COLO668 (cell line): ENCODE data around the gene ACYP1.

Experiments used
- DNase-seq: peaks from one replicate; lab custom pipeline; 2025; ENCODE audit not compliant: unreplicated experiment; lab: John Stamatoyannopoulos, UW

ACYP1 gene

GRCh38 chr14:75040959-75041358 lies 22.9 kb downstream of the ACYP1 start:
- DNase-seq = no peak

- DNase-seq = no peak
These were observed 23.3 kb downstream of the ACYP1 start for GRCh38 chr14:75040507-75040906.

DNA sequence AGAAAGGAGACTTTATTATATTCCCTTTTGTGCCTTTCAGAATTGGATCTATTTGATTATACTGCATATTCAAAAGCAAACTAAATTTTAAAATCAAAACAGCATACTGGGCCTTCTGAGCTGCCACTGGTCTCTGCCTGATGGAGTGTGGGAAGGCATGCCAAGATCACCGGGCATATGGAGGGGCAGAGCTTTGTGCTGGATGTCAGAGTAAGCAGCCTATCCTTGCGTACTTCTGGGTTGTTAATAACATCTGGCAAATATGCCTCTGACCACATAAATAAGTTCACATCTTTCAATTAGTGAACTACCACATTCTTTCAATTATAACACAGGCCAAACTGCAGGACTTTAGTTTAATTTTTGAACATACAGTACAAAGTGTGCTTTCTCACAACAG lies 30.9 kb downstream of the ACYP1 start:
- DNase-seq = no peak

- DNase-seq = no peak
These were observed 33.7 kb downstream of the ACYP1 start for GRCh38 chr14:75030147-75030546.

GRCh38 chr14:75025876-75026275 lies 37.9 kb downstream of the ACYP1 start:
- no peak for DNase-seq

GRCh38 chr14:75025082-75025481 lies 38.7 kb downstream of the ACYP1 start:
- DNase-seq = no peak

- no peak for DNase-seq
These were observed 40.7 kb downstream of the ACYP1 start for GRCh38 chr14:75023108-75023507.

DNA sequence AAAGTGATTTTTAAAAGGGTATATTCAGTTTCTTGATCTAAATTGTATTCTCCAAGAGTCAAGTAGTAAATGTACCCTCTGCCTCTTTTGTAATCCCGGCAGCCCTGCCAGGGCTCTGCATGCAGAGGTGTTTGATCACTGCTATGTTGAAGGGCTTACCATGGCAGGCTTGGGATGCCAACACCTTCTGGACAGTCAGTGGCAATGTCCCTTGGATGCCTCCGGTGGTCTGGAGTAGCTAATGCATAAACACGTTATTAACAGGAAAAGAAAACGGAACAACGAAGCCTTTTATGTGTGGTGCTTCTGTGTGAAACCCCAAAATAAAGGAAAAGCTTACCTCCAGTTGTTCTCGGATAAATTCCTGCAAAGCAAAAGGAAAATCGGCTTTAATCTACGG lies 41.2 kb downstream of the ACYP1 start:
- peak; percentile 19 for DNase-seq

GRCh38 chr14:75018694-75019093 lies 45.1 kb downstream of the ACYP1 start:
- no peak for DNase-seq

- no peak for DNase-seq
These were observed 47.0 kb downstream of the ACYP1 start for GRCh38 chr14:75016815-75017214.

DNA sequence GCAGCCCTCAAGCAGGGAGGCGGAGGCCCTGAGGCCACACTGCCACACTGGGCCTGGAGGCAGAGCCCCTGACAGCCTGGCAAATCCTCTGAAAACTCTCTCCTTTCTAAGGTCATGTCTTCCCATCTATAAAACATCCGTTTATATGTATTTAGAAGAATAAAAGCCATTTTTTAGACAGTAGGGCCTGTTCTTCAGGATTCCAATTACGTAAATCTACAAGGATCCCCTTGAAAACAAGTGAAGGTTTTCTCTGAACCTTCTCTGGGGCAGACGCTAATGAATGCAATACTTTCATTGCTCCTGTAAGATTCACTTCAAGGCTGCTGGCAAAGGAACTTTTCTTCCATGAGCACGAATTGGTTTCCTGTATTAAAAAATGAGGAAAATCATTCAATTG lies 48.3 kb downstream of the ACYP1 start:
- no peak for DNase-seq

- DNase-seq = no peak
These were observed 50.5 kb downstream of the ACYP1 start for GRCh38 chr14:75013290-75013689.

DNA sequence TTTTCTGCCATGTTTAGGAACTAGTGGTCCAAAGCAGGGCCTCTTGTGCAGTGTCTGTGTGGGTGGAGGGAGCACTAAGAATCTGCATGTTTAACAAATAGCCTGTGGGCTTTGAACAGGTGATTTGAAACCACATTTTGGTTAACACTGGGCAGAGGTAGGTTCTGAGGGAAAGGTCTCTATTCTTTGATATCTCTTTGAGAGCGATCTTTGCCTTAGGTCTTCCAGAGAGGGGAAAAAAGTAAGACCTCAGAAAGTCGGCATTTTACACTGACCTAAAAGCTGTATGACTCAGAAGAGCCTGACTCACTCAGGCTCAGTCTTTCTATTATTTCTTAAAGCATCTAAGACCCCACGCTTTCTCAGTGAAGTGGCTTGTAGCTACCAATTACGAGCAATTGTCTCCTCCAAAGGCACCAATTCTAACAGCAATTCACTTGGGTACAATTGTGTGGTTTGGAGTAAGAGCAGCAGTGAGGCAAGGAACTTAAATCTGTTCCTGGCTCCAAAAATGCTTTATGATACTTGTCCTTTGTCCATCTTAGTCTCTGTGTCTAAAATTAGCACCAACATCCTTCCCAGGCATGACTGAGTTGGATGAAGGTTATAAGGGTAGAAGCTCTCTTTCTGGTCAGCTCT lies 52.3 kb downstream of the ACYP1 start:
- no peak for DNase-seq

DNA sequence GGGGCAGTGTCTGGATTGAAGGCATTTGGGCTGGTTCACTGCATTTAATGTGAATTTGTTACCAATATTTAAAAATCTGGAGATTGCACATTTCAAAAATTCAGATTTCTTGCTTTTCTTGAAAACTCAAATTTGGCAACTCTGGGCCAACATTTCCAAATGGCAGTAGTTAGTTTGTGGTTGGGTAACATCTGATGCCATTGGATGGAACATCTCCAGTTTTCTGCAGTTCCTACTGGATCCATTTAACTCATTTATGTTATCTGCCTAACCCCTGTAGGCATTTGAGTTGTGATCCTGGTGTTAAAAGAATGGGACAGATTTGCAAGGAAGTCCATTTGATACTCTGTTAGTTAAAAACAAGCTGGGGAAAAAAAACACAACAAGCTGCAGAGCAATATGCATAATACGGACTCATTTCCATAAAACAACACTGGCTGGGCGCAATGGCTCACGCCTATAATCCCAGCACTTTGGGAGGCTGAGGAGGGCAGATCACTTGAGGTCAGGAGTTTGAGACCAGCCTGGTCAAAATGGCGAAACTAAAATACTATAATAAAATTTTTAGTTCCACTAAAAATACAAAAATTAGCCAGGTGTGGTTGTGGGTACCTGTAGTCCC lies 53.2 kb downstream of the ACYP1 start:
- no peak for DNase-seq

DNA sequence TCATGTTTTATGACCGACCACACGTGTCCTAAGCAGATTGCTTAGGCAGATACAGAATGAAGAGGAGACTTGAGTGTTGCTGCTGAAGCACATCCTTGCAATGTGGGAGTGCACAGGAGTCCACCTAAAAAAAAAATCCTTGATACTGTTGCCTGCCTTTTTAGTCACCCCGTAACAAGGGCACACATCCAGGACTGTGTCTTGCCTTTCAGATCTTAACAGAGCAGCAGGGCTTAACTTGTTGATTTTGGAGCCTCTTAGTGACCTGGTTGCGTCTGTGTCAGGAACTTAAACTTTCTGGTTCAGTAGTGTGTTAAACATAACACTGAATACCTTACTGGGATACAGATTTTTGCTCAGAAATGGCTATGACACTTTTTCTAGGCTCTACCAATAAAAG lies 54.6 kb downstream of the ACYP1 start:
- no peak for DNase-seq

DNA sequence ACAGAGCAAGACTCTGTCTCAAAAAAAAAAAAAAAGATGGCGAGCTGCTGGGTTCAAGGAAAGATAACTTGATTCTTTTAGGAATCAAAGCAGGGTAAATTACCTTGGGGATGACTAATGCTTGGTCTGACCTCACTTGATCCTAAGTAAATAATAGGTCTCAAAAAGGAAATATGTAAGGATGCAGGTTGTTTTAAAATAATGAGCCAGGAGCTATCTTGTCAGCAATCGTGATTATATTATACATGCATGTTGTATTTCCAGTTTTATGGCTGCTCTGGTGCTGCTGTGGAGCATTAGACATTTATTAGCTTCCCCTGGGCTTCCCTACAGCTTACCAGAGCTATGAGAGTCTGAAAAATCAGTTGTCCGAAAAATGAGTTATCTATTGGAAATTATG lies 58.5 kb downstream of the ACYP1 start:
- DNase-seq = no peak

DNA sequence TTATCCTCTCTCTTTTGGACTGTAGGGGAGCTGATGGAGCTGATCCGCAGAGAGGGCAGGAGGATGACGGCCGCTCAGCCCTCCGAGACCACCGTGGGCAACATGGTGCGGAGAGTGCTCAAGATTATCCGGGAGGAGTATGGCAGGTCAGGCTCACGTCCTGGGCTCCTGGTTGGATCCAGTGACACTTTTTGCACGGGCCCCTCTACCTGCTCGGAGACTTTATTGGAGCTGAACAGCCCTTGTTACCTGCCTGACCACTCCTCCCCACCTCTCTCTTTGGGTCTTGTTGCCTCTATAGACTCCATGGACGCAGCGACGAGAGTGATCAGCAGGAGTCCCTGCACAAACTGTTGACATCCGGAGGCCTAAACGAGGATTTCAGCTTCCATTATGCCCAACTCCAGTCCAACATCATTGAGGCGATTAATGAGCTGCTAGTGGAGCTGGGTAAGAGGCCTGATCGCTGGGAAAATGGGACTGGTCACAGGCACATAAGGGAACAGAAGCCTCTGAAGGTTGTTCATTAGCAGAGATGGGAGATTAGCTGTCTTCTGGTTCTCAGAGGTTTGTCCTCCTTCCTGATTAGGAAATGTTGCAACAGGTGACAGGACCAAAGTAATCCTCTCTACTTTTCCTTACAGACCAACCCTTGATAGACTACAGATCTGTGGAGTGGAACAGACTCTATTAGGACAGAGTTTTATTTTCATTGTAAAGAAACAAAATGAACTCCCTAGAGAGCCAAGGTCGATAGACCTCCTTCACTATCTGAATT lies 60.4 kb downstream of the ACYP1 start:
- peak; percentile 21 for DNase-seq
